ENCODE measurements around the gene TMEM259.

TMEM259 gene

DNA sequence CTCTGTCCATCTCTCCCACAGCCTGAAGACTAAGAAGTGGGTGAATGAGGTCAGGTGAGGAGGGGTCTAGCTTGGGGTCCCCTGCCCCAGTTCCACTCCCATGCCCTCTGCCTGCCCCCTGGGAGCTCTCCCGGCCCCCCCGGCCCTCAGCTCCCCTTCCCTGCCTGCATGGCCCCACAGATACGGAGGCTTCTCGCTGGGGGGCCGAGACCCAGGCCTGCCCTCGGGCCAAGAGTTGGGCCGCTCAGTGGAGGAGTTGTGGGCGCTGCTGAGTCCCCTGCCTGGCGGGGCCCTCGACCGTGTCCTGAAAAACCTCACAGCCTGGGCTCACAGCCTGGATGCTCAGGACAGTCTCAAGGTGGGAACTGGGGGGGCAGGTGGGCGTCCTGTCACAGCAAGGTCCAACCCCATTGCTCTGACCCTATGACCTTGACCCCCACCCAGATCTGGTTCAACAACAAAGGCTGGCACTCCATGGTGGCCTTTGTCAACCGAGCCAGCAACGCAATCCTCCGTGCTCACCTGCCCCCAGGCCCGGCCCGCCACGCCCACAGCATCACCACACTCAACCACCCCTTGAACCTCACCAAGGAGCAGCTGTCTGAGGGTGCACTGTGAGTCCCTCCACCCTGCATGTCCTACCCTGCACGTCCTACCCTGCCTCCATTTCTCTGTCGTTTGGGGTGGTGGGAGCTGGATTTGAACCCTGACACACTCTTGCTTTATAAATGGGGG is 35.1 kb upstream of the TMEM259 start:
- DNase-seq (ENCODE audit: low read depth in 2 of 2) = no peak

GRCh38 chr19:1055028-1055425 is 34.1 kb upstream of the TMEM259 start:
- DNase-seq (ENCODE audit: low read depth in 2 of 2) = no peak

DNA sequence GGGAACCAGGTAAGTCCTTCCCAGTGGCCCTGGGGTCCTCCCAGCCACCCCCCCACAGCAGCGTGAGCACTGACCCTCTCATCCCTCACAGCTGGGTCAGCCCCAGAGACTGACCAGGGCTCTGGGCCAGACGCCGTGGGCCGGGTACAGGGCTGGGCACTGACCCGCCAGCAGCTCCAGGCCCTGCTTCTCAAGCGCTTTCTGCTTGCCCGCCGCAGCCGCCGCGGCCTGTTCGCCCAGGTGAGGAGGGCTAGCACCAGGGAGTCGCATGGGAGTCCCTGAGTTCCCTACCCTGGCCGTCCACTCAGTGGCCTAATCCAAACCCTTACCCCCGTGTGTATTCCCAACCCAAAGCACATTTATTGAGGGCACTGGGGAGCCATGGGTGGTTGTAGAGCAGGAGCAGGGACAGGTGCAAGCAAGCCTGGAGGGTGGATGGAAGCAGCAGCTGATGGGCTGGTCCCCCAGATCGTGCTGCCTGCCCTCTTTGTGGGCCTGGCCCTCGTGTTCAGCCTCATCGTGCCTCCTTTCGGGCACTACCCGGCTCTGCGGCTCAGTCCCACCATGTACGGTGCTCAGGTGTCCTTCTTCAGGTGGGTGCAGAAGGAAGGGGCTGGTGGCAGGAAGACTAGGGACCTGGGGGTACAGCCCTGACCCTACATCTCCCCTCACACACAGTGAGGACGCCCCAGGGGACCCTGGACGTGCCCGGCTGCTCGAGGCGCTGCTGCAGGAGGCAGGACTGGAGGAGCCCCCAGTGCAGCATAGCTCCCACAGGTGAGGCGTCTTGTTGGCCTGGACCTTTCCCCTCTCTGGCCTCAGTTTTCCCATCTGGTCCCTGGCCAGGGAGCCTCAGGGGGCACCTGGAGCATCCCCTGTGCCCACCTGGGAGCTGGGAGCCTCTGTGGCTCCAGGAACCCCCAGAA is 33.4 kb upstream of the TMEM259 start:
- DNase-seq (ENCODE audit: low read depth in 2 of 2) = no peak

- DNase-seq (ENCODE audit: low read depth in 2 of 2) = no peak
These were observed 32.5 kb upstream of the TMEM259 start for GRCh38 chr19:1053176-1054101.

GRCh38 chr19:1052349-1052975 is 31.5 kb upstream of the TMEM259 start:
- no peak for DNase-seq (ENCODE audit: low read depth in 2 of 2)

DNA sequence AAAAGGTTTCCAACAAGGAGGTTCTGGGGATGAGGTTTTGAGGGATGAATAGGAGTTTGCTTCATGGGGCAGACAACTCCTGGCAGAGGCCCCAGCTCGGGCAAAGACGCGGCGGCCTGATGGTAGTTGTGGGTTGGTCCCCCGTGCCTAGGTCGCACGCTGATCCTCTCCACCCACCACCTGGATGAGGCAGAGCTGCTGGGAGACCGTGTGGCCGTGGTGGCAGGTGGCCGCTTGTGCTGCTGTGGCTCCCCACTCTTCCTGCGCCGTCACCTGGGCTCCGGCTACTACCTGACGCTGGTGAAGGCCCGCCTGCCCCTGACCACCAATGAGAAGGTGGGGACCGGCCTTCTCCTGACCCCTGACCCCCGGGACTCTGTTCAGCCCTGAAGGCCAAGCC is 30.9 kb upstream of the TMEM259 start:
- DNase-seq (ENCODE audit: low read depth in 2 of 2) = no peak

DNA sequence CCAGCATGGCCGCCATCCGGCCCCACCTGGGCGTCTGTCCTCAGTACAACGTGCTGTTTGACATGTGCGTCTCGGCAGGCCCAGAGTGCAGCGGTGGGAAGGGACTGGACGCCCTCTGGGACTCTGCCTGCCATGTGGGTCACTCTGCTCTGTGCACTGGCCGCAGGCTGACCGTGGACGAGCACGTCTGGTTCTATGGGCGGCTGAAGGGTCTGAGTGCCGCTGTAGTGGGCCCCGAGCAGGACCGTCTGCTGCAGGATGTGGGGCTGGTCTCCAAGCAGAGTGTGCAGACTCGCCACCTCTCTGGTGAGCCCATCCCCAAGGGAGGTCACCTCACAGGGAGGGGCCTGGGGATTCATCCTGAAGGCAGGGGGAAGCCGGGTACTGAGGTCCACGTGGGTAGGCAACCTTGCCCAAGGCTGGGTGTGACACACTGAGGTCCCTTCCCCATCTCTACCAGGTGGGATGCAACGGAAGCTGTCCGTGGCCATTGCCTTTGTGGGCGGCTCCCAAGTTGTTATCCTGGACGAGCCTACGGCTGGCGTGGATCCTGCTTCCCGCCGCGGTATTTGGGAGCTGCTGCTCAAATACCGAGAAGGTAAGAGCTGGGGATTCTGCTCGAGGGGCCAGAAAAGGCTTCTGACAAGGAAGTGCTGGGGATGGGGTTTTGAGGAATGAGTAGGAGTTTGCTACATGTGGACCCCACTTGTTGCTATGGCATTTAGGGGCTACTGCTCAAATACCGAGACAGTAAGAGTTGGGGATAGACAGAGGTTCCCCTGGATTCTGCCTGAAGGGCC is 30.3 kb upstream of the TMEM259 start:
- DNase-seq (ENCODE audit: low read depth in 2 of 2) = no peak

DNA sequence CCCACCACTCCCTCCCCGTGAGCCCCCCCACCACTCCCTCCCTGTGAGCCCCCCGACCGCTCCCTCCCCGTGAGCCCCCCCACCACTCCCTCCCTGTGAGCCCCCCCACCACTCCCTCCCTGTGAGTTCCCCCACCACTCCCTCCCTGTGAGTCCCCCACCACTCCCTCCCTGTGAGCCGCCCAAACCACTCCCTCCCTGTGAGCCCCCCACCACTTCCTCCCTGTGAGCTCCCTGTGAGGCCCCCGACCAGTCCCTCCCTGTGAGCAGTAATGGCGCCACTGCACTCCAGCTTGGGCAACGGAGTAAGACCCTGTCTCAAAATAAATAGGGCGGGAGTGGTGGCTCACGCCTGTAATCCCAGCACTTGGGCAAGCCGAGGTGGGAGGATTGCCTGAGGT is 28.9 kb upstream of the TMEM259 start:
- no peak for DNase-seq (ENCODE audit: low read depth in 2 of 2)

DNA sequence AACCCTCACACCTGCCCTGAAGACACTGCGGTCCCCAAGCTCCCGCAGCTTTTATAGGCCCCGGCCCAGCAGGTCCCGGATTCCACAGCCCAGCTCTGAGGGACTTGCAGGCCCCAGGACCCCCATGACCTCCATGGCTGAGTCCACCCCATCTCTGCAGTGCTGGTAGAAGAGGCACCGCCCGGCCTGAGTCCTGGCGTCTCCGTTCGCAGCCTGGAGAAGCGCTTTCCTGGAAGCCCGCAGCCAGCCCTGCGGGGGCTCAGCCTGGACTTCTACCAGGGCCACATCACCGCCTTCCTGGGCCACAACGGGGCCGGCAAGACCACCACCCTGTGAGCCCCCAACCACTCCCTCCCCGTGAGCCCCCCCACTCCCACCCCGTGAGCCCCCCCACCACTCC is 28.2 kb upstream of the TMEM259 start:
- no peak for DNase-seq (ENCODE audit: low read depth in 2 of 2)

- no peak for DNase-seq (ENCODE audit: low read depth in 2 of 2)
These were observed 26.8 kb upstream of the TMEM259 start for GRCh38 chr19:1047696-1048147.

DNA sequence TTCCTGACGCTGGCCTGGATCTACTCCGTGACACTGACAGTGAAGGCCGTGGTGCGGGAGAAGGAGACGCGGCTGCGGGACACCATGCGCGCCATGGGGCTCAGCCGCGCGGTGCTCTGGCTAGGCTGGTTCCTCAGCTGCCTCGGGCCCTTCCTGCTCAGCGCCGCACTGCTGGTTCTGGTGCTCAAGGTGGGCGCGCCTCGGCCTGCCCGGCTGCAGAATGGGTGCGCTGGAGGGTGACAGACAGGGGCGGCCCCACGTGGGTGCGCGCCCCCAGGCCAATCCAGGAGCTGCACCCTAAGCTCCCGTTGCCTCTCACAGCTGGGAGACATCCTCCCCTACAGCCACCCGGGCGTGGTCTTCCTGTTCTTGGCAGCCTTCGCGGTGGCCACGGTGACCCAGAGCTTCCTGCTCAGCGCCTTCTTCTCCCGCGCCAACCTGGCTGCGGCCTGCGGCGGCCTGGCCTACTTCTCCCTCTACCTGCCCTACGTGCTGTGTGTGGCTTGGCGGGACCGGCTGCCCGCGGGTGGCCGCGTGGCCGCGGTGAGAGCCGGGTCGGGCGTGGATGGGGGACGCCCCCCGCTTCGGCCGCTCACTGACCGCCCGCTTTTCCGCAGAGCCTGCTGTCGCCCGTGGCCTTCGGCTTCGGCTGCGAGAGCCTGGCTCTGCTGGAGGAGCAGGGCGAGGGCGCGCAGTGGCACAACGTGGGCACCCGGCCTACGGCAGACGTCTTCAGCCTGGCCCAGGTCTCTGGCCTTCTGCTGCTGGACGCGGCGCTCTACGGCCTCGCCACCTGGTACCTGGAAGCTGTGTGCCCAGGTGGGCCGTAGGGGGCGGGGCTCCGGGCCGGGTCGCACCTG is 26.1 kb upstream of the TMEM259 start:
- no peak for DNase-seq (ENCODE audit: low read depth in 2 of 2)

DNA sequence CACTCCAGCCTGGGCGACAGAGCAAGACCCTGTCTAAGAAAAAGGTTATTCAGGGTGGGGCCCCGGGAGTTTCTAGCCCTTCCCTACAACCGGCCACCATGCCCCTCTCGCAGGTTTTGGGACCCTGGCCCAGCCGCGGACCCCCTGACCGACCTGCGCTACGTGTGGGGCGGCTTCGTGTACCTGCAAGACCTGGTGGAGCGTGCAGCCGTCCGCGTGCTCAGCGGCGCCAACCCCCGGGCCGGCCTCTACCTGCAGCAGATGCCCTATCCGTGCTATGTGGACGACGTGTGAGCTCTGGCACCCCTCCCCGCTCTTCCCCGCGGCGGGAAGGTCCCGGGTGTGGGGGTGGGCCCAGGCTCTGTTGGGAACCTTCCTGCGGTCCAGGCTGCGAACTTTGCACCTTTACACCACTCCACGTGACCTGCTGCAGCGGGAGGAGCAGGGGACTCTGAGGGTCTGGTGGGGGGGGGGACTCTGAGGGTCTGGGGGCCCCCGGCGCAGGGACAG is 25.2 kb upstream of the TMEM259 start:
- no peak for DNase-seq (ENCODE audit: low read depth in 2 of 2)

DNA sequence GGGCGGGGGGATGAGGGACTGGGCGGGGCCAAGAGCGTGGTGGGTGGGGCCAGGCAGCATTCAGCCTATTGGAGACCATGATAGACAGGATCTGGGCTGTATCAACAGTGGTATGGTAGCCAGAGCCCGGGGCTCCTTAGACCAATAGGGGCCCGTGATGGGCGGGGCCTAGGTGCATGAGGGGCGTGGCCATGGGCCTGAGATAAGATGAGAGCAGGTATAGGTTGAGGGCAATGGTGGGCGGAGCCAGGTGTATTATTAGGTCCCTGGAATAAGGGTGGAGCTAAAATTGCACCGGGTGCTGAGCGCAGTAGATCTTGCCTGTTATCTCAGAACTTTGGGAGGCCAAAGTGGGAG is 24.3 kb upstream of the TMEM259 start:
- DNase-seq (ENCODE audit: low read depth in 2 of 2) = peak; percentile 75 to 76

- no peak for DNase-seq (ENCODE audit: low read depth in 2 of 2)
These were observed 22.0 kb upstream of the TMEM259 start for GRCh38 chr19:1042689-1043511.

DNA sequence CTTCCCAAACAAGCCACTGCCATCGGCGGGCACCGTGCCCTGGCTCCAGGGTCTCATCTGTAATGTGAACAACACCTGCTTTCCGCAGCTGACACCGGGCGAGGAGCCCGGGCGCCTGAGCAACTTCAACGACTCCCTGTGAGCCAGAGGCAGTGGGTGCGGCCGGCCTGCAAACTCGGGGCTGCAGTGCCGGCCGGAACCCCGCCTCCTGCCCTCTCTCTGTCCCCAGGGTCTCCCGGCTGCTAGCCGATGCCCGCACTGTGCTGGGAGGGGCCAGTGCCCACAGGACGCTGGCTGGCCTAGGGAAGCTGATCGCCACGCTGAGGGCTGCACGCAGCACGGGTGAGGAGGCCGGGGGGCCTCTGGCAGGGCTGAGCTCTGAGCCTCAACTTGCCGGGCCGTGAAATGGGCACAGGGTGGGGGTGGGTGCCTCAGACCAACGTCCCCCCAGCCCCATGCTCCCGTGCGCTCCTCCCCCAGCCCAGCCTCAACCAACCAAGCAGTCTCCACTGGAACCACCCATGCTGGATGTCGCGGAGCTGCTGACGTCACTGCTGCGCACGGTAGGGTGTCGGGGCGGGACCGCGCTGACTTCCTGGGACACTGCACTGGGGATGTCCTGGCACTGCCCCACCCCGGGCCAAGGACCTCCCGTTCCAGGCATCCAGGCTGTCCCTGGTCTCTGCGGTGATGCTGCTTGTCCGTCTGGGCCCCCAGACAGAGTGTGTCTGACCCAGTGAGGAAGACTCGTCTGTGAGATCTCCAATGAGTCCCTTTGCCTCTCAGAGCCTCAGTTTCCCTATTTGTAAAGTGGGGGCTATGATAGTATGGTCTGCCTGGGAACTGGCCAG is 21.1 kb upstream of the TMEM259 start:
- DNase-seq (ENCODE audit: low read depth in 2 of 2) = no peak

GRCh38 chr19:1041272-1041834 is 20.4 kb upstream of the TMEM259 start:
- no peak for DNase-seq (ENCODE audit: low read depth in 2 of 2)

All from stimulated activated CD4-positive, alpha-beta T cell treated with anti-CD3 and anti-CD28 coated beads, Interleukin-15, amount 100 ng/mL, for 48 hours (primary cell).